H1 (cell line): ENCODE data around the gene GTF2E1. TPM values are rescaled to one million over a fixed set of nuclear protein-coding genes. Genes with fewer than 3 reads are reported as not detected.

Experiments
- E2F6 ChIP-seq: IDR thresholded peaks from 2 replicates; pipeline ENCODE4 v1.6.1; 2012; ENCODE audit warnings: inconsistent platforms
- polyA plus RNA-seq, 7 experiments: library from polyadenylated mRNA; depleted of rRNA in 3 of 7; stranded (reverse) in 5 of 7; unstranded in 2 of 7; fragments of >200 nt in 5 of 7; fragments of 200-250 nt in 2 of 7; gene quantifications; 1 replicate in 5 of 7; 2 replicates in 1 of 7; 4 replicates in 1 of 7; pipeline versions ENCODE4 v1.2.1 to v1.2.3, GENCODE V29; 2011 to 2013; ENCODE audit warnings: missing spikeins in 2 of 7, mixed read lengths in 2 of 7
- total RNA-seq: library from RNA; stranded (reverse); fragmentation: NEBNext Ultra II Directional; extraction: Animal tissue kit (Norgen Biotek cat#: 25700); gene quantifications from 2 replicates; pipeline ENCODE4 v1.2.1, GENCODE V29; 2021

The GTF2E1 gene
- total and polyA plus RNA-seq, 2 of the 8 experiments (the other 6 are each of a cell fraction or from before 2014, with no cell fraction given): 37.4 to 73.3 TPM

- no peak for TF ChIP-seq E2F6
- TF ChIP-seq, all 59 proteins: peak for 0
Measured at GRCh38 chr3:120766576-120766975, 24.0 kb downstream of the GTF2E1 start (continued).
